ENCODE measurements around the gene AFF3.

AFF3 gene

DNA sequence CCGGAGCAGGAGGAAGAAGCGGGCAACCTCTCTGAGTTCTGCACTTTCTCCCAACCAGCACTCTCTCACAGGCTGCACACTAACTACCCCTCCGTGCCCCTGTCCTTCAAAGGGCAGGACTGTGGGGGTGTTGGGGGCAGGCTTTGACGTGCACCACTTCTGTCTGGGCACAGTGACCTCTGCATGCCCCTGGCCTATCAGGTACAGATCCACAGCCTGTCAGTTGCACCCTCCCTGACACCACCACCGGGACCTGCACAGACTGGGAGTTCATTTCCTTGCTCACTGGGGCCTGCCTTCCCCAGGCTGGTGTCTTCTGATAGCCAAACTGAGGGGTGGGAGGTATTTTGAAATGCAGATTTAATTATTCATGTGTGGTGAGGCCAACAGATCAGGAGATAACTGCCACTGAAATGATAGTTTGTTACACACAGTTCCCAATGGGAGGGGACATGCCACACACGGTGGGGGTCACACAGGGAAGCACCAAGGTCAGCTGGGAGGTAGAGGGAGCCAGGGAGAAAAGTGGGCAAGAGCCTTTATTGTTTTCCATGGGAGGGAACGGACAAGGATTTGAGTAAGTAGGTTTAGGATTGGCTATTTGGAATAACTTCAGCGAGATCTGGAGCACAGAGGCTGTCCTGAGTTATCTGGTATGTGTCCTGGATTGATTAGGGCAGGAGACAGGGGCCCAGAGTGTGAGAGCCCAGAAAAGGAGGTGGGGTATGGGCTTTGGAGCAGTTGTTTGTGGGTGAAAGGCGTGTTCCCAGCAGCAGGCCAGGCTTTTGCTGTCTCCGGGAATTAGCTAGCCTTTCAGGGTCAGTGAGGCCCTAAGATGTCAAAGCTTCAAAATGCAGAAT is 251.6 kb downstream of the AFF3 start:
- Histone ChIP-seq H3K4me1 (ENCODE audit: insufficient read depth, poor library complexity, severe bottlenecking) (no peaks in the 10 kb centered on the region), H3K36me3 (ENCODE audit: low read depth) (no peaks in the 10 kb centered on the region), H3K4me3 (ENCODE audit: severe bottlenecking) (no peak overlapping the region), H3K27me3 (ENCODE audit: insufficient read depth, poor library complexity, severe bottlenecking) (no peaks in the 10 kb centered on the region), H3K9me3 (ENCODE audit: severe bottlenecking) (no peaks in the 10 kb centered on the region), H3K27ac (ENCODE audit: poor library complexity, severe bottlenecking) (no peak overlapping the region)
- ATAC-seq (ENCODE audit: low read depth) (no peak), DNase-seq (ENCODE audit: low spot score) (no peak)
- TF ChIP-seq, protein P1, sequence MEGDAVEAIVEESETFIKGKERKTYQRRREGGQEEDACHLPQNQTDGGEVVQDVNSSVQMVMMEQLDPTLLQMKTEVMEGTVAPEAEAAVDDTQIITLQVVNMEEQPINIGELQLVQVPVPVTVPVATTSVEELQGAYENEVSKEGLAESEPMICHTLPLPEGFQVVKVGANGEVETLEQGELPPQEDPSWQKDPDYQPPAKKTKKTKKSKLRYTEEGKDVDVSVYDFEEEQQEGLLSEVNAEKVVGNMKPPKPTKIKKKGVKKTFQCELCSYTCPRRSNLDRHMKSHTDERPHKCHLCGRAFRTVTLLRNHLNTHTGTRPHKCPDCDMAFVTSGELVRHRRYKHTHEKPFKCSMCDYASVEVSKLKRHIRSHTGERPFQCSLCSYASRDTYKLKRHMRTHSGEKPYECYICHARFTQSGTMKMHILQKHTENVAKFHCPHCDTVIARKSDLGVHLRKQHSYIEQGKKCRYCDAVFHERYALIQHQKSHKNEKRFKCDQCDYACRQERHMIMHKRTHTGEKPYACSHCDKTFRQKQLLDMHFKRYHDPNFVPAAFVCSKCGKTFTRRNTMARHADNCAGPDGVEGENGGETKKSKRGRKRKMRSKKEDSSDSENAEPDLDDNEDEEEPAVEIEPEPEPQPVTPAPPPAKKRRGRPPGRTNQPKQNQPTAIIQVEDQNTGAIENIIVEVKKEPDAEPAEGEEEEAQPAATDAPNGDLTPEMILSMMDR (IDR thresholded peaks at IDR 0.05; ENCODE audit: poor library complexity, severe bottlenecking), result no peak

DNA sequence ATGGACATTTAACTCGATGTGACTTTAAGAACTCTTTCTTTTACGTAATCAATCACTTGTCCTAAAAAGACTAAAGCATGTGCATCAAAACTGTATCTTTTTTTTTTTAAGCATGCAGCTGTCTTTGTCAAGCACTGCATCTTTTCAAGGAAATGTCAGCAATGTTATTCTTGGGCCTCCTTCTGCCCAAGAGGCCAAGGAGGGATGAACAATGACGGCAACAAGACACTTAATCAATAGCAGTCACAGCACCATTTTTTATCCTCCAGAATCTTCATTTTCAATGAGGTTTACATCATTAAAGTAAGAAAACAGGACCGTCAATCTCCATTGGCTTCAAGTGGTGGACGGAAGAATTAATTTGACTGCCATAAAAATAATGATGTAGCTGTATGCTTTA is 253.8 kb downstream of the AFF3 start:
- Histone ChIP-seq H3K27me3 (ENCODE audit: insufficient read depth, poor library complexity, severe bottlenecking) (no peaks in the 10 kb centered on the region), H3K4me1 (ENCODE audit: insufficient read depth, poor library complexity, severe bottlenecking) (no peaks in the 10 kb centered on the region), H3K36me3 (ENCODE audit: low read depth) (no peaks in the 10 kb centered on the region), H3K4me3 (ENCODE audit: severe bottlenecking) (no peak overlapping the region), H3K27ac (ENCODE audit: poor library complexity, severe bottlenecking) (no peak overlapping the region), H3K9me3 (ENCODE audit: severe bottlenecking) (no peaks in the 10 kb centered on the region)
- DNase-seq (ENCODE audit: low spot score) (no peak), ATAC-seq (ENCODE audit: low read depth) (no peak)
- TF ChIP-seq, protein P1 (IDR thresholded peaks at IDR 0.05; ENCODE audit: poor library complexity, severe bottlenecking), result no peak

DNA sequence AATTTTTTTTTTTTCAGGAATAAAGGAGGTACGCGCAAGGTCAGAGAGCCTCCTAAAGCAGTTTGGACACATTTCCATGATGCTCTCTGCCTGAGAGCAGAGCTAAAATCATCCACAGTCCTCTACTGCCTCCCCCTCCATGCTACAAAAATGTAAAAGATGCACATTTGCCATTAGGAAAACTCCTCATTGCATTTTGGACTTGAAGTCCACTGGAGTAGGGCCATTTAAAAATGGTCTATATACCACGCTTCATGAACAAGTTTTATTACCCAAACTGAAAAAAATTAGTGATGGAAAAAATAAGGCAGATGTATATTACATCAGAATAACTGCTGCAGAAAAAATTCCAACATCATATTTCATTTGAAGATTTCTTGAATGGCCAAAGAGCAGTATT is 256.0 kb downstream of the AFF3 start:
- Histone ChIP-seq H3K9me3 (ENCODE audit: severe bottlenecking) (no peaks in the 10 kb centered on the region), H3K4me3 (ENCODE audit: severe bottlenecking) (no peak overlapping the region), H3K36me3 (ENCODE audit: low read depth) (no peaks in the 10 kb centered on the region), H3K4me1 (ENCODE audit: insufficient read depth, poor library complexity, severe bottlenecking) (peaks cover 9% of the 10 kb centered on the region), H3K27ac (ENCODE audit: poor library complexity, severe bottlenecking) (no peak overlapping the region), H3K27me3 (ENCODE audit: insufficient read depth, poor library complexity, severe bottlenecking) (no peaks in the 10 kb centered on the region)
- TF ChIP-seq, protein P1 (IDR thresholded peaks at IDR 0.05; ENCODE audit: poor library complexity, severe bottlenecking), result no peak
- DNase-seq (ENCODE audit: low spot score), result no peak
- no peak for ATAC-seq (ENCODE audit: low read depth)

DNA sequence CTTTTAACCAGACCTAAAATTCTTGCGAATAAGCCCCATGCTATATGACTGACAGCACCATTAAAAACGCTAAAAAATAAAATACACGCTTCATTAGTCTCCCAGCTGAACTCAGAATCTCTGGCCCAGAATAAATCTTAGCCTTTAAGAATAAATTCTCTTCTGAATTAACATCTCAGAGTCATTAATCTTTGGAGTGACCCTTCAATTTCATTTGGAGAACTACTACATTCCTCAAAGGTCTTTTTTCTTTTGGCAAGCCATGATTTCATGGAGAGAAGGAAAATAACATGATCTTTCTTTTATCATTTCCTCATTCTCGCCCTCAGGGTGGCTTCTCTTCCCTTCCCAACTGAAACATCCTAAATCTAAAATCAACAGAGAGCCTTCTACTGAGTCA is 259.0 kb downstream of the AFF3 start:
- no peak overlapping the region for H3K27ac ChIP-seq (ENCODE audit: poor library complexity, severe bottlenecking)
- H3K4me3 ChIP-seq (ENCODE audit: severe bottlenecking), result no peak overlapping the region
- H3K9me3 ChIP-seq (ENCODE audit: severe bottlenecking), result no peaks in the 10 kb centered on the region
- H3K4me1 ChIP-seq (ENCODE audit: insufficient read depth, poor library complexity, severe bottlenecking), result peaks cover 39% of the 10 kb centered on the region
- no peaks in the 10 kb centered on the region for H3K36me3 ChIP-seq (ENCODE audit: low read depth)
- ATAC-seq (ENCODE audit: low read depth) (no peak), DNase-seq (ENCODE audit: low spot score) (no peak)
- TF ChIP-seq, protein P1 (IDR thresholded peaks at IDR 0.05; ENCODE audit: poor library complexity, severe bottlenecking), result no peak
- H3K27me3 ChIP-seq (ENCODE audit: insufficient read depth, poor library complexity, severe bottlenecking), result no peaks in the 10 kb centered on the region

Measured in RWPE2 (cell line).